HG02870 (cell line): ENCODE data around the gene GLS.
"Not testable (repeated sequence)": the region's sequence is repeated elsewhere in the genome, so short reads cannot be mapped to it uniquely, and the experiment has no call there.

Source experiments
- ATAC-seq: cut with Tn5 transposase; IDR thresholded peaks from one replicate; pipeline ENCODE4 v1.9.1; 2021; ENCODE audit warnings: mild to moderate bottlenecking, moderate library complexity; ENCODE audit not compliant: unreplicated experiment

GLS gene

DNA sequence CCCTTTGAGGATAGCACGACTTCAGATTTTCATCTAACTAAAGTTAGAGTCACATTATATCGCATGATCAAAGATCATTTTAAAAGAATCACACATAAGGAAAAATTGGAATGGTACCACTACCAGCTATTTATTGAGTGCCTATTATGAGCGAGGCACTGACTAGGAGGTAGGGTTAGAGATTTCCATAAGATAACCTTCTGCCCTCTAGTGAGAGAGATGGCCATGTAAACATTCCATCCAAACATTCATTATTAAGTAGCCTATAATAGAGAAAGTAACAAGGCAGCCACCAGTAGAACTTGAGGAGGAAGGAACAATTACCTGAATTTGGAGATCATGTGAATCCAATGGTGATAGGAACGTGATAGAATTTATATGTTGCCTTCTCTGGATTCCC is 25.4 kb upstream of the GLS start:
- no peak for ATAC-seq

DNA sequence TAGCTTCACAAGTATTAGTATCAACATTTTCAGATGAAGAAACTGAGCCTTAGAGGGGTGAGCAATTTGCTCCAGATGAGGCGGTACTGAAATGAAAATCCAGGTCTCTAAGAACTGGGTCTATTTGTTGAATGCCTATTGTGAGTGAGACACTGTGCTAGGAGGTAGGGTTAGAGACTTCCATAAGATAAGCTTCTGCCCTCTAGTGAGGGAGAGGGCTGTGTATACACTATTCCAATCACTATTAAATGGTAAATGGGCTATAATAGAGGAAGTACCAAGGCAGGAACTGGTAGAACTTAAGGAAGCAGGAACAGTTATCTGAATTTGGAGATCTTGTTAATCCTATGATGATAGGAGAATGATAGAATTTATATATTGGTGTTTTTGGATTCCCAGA is 23.6 kb upstream of the GLS start:
- no peak for ATAC-seq

DNA sequence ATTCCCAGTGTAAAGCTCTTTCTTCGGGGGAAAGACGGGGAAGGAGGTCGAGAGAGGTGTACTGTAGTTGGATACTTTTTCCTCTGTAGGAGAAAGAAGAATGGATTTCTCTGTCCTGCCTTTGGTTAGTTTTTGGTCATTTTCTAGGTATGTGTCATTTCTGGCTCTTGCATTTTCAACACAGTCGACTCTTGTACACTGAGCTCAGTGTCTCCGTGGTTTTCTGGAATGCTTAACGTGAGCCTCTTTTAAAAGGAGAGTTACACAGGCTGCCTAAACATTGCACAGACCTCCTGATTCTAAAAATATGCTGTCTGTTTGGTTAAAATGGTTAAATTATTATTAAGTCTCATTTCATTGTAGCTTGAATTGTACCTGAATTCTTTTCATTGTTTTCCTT is 21.8 kb upstream of the GLS start:
- ATAC-seq: no peak

DNA sequence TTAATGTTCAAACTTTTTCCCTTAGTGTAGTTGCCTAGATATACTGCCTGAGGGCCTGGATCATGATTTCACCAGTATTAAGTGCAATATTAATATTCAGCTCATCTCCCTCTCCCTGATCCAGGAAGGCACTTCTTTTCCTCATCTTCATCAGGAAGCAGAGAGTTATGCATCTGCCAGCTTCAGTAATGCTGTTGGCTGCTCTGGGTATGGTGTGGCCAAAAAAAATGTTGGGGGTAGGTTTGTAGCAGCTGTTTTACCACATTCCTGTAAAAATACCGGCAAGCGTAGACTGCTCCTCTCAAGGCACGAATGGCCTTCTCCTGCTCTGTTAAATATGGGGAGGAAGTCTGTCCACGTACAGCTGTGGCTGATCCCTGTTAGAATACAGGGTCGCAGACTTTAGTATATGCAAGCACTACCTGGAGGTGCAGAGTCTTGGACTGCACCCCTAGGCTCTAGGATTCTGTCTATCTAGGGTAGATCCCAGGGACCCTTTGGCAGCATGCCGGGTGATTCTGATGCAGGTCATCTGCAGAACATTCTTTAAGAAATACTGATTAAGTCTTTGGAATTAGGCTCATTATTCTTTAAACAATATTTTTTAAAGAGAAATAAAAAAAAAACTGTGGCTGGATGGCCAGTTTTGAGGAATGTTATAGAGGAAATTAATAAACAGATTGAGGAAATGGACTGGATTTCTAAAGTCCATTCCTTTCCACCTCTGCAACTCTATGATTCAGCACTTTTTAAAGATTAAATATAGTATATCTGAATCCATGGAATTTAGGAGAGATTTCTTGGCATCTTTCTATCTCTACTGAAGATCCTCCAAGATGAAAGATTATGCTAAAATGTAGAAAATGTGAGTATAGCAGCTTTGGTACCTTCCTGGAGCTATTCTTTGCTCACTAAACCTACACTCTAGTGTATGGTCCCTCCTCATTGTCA is 21.0 kb upstream of the GLS start:
- ATAC-seq: no peak

DNA sequence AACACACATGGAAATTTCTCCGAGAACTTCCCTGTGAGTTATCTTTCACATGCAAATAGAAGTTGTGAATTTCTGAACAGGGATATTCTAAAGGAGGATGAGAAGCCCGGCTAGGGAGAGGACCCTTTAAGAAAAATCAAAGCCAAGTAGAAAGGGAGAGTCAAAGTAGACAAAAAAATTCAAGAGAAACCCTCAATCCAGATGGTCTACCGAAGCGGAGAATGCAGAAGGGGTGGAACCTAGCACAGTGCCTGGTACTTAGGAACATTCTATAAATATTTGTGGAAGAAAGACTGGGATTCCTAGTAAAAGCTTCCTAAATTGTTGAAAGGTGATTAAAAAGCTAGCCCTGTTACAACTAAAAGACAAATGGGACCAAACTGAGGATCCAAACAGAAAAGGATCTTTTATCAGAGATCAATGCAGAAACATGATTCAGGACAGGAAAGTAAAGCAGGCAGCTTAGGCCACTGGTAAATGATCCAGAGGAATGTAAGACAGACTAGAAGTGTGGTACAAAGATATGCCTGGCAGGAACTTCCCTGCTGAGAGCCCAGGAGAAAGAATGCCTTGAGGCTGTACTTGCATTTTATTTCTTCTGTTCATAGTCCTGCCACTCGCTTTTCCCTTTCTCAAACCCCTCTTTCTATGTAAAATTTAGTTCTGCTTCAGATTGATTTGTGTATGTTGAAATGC is 19.5 kb upstream of the GLS start:
- ATAC-seq: no peak

DNA sequence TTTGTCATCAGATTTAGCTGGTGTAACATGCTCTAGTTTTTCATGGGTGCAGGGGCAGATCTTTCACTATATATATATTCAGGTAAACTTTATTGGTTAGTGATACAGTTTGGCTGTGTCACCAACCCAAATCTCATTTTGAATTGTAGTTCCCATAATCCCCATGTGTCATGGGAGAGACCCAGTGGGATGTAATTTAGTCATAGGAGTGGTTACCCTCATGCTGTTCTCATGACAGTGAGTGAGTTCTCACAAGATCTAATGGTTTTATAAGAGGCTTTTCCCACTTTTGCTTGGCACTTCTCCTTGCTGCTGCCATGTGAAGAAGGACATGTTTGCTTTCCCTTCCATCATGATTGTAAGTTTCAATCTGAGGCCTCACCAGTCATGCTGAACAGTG is 18.5 kb upstream of the GLS start:
- not testable (repeated sequence) for ATAC-seq

DNA sequence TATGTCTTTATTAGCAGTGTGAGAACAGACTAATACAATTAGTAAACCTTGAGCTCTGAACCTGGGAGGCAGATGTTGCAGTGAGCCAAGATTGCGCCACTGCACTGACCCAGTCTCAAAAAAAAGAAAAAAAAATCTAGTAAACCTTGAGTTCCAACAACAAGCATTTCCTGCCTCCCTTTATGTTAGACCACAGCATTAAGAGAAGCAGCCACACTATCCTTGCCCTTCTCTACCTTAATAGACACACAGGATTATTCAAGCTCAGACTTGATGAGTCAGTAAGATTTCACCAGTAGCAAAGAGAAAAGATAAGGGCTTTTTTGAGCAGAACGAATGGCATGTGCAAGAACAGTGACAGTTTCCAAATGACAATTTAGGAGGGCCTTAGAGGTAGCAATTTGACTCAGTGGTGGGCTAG is 18.0 kb upstream of the GLS start:
- ATAC-seq: no peak

DNA sequence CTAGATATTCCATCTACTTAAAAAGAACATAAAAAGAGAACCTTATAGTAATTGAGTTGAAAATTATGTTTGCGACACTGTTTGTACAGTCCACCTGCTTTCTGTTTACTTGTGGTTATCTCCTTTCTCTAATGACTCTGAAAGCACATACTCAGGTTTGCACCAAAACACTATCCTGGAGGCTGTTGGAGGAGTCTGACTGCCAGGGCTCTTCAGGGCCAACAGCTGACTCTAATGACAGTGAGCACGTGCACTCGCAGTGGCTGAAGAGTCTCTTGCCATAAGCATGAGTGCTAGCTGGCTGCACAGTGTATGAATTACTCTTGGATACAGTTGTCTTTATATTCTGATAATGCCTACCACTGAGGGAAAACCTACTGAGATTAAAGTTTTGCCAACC is 16.7 kb upstream of the GLS start:
- ATAC-seq: no peak

DNA sequence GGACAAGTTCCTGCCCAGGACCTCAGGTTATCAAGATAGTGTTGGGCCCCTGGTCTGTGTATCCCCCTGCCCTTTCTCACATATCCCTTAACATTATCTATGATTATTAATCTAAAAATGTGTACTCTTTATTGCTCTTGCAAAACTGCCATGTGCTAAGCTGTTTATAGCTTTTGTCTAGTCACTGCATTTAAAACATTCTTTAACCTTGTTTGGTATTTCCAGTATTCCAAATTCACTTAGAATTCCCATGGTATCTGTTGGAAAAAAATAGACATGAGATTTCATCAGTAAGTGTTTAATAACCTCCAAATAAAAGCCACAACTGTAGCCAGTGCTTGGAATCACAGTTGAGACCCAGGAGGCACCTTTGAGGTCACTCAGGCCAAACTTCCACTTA is 16.2 kb upstream of the GLS start:
- ATAC-seq: no peak

DNA sequence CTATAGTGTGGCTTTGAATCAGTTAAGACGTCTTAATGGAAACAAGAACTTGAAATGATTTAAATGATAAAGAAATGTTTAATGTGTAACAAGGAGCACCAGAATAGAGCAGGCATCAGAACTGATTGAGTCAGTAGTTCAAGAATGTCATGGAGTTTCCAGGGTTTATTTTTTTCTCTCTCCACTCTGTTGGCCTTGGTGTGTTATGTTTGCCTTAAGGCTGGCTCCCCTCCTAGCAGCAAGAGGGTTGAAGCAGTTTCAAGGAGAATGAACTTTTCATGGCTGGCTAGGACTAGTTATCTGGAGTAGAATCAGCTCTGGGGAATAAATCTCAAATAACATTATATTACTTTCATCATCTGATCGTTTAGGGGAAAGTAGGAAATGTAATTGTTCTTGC is 13.4 kb upstream of the GLS start:
- ATAC-seq: no peak

DNA sequence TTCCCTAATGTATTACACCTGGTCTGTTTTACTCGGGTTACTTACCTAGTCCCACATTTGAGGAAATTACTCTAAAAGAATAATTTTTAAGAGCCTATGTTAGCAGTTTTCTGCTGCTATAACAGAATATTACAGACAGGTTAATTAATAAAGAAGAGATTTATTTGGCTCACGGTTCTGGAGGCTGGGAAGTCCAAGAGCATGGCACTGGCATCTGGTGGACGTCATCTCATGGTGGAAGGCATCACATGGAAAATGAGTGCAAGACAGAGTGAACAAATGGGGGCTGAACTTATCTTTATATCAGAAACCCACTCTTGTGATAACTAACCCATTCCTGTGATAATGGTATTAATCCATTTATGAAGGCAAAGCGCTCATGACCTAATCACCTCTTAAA is 12.8 kb upstream of the GLS start:
- ATAC-seq: no peak

DNA sequence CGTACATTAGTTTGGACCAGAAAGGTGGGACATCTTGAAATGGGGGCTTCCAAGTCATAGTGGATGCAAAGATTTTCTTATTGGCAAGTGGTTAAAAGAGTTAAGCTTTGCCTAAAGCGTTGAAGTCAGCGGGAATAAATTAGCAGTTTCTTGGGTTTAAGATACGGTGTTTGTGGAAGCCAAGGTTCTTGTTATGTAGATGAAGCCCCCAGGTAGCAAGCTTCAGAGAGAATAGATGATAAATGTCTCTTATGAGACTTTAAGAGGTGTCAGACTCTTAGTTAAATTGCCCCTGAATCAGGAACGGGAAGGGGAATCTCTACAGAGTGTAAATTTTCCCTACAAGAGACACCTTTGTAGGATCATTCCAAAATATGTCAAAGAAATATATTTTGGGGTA is 10.9 kb upstream of the GLS start:
- ATAC-seq: no peak

DNA sequence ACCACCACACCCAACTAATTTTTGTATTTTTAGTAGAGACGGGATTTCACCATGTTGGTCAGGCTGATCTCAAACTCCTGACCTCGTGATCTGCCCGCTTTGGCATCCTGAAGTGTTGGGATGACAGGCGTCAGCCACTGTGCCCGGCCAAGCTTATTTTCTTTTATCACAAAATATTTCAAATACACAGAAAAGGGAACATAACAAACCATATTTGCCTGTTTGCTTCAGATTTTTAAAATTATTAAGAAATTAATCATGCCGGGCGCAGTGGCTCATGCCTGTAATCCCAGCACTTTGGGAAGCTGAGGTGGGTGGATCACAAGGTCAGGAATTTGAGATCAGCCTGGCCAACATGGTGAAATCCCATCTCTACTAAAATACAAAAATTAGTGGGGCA is 7.2 kb upstream of the GLS start:
- ATAC-seq: not testable (repeated sequence)

DNA sequence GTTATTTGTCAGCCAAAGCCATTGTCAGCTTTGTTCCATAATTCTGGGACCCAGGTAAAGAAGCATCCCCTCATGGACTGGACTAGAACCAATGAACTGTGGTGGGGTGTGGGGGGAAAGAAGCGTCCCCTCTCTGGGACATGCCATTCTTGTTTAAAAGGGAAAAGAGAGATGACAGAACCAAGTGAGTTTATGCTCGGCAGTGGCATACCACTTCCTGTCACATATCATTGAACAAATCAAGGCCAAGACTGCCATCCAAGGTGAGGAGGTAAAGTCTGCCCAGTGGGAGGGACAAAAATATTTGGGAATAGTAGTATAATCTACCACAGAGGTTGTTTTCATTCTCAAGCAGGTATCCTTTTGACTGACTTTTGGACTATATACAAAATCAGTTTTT is 4.7 kb upstream of the GLS start:
- no peak for ATAC-seq

DNA sequence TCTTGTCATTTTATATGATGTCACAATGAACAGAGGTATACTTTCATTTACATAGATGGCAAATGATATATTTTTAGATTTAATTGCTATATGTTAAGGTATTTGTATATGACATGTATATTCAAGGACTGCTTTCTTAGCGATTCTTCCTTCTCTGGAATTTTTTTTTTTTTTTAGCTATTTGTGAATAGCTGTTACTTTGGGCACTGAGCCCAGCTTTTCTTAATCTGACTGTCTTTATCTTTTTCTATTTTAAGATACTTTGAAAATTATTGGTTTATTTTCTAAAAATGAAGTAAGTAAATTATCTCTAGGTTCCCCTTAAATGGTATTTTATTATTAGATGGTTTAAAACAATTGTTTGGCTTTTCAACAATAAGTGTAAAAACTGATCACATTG is 4.0 kb upstream of the GLS start:
- ATAC-seq: no peak

DNA sequence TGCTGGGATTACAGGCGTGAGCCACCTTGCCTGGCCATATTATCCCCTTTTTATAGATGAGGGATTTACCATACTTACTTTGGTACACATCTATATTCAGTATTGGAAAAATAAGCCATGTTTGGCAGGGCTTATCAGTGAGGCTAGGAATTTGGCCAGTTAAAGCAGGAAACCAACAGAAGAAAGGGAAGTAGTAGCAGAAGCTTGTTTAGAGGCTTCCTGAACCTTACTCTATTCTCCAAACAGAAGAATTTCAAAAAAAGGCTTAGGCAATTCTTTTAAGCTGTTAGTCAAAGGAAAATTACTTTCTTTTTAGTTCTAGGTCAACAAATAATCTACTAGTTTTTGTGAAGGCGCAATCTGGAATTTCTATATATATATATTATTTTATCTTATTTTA is 3.2 kb upstream of the GLS start:
- ATAC-seq: no peak

DNA sequence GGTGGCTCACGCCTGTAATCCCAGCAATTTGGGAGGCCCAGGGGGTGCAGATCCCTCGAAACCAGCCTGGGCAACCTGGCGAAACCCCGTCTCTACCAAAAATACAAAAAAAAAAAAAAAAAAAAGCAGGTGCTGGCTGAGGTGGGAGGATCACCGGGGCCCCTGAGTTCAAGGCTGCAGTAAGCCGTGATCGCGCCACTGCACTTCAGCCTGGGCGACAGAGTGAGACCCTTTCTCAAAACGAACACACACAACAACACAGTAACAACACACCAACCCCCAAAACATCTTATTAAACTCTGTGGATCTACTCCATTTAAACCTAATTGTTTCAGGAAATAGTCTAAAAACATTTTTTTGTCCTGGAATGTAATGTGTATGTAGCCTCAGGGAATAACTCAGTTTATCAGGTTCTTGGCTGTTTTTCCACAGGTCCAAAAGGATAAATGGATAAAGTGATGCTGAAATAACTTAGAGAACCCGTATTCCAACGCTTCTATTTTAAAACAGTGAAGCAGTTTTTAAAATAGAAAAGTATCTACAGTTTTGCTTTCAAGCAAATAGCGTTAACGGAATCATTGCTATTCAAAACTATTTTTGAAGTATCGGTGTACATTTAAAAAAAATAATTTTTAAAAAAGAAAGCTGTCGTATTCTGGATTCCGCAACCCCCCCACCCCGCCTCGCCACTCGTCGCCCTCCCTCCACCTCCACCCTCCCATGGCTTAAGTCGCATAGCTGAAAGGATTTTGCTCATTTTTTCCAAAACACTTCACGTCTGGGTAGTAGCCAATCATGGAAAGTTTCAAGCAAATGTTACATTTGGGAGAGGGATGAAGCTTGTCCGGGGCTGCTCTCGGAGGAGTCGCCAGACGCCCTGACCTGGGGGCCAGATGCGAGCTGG is 895 bp upstream of the GLS start:
- ATAC-seq: peak; percentile 0

DNA sequence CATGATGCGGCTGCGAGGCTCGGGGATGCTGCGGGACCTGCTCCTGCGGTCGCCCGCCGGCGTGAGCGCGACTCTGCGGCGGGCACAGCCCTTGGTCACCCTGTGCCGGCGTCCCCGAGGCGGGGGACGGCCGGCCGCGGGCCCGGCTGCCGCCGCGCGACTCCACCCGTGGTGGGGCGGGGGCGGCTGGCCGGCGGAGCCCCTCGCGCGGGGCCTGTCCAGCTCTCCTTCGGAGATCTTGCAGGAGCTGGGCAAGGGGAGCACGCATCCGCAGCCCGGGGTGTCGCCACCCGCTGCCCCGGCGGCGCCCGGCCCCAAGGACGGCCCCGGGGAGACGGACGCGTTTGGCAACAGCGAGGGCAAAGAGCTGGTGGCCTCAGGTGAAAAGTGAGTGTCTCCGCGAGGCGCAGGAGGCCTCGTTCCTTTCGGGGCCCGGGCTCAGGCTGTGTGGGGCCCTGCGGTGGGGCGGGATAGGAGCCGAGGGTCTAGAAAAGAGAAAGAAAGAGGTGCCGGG is 520 bp downstream of the GLS start:
- ATAC-seq: peak; percentile 0

DNA sequence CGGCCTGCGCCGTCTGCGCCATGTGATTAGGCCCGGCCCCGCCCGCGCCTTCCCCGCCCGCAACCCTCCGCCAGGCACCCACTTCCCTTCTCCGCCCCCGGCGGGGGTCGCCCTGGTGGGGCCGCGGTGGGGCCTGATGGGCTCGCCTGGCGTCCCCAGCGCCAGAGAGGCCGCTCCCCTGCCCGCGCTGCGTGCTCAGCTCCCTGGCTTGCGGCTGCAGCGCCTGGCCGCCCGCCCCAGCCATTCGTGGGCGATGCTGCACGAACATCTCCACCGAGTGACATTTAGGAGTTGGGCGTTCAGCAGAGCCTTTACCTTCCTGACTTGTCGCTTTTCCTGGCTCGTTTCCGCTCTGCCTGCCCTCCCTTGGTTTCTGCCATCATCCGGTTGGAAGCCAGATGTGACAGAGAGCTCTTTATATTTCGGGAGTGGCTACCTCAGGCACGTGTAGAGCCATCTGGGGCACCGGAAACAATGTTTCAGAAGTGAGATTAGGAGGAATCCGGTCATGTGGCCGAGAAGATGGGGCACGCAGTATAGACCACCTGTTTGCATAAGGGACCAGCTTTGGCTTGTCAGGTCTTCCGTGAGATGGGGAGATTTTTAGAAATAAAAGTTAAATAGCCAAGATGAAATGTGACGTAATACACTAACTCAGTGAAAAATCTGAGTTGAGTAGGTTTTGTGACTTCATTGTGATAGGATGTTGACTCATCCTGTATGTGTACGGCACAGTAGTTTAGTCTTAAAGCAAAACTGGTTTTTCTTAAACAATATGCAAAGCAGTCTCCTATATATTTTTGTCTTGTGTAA is 1.2 kb downstream of the GLS start:
- peak; percentile 50 for ATAC-seq

DNA sequence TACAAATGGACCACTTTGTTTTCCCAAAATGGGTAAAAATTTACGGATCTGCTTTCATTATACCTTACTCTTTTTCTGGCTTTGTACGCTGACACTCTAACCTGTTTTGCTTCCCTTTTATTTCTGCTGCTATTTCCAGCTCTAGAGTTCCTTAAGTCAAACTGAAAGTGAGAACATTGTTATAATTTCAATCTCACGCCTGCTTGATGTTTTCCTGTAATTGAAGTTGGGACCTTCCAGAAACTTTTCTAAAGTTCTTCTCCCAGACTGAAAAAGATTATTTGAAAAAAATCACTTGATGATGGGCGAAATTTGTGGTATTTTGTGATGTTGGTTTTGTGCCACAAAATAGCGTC is 1.8 kb downstream of the GLS start:
- ATAC-seq: no peak
